Stimulated activated memory B cell treated with anti-CD40 and anti-IgM and Interleukin-4, amounts not matched to agents 10 μg/mL and 1 μg/mL and 100 μg/mL, for 72 hours (primary cell): ENCODE data around the gene CRELD2.

Experiments
- ATAC-seq: fragments of 150-1000 bp; cut with Tn5 transposase; 2 replicates; pipeline ENCODE4 v1.10.0; 2021
- H3K27ac Mint-ChIP-seq: one replicate; pipeline ENCODE4 v1.8.0; 2022; ENCODE audit warnings: mild to moderate bottlenecking, mixed read lengths
- H3K27me3 Mint-ChIP-seq: one replicate; pipeline ENCODE4 v1.8.0; 2022; ENCODE audit warnings: mixed read lengths
- H3K36me3 Mint-ChIP-seq: one replicate; pipeline ENCODE4 v1.8.0; 2022; ENCODE audit warnings: mixed read lengths
- H3K4me1 Mint-ChIP-seq: one replicate; pipeline ENCODE4 v1.8.0; 2022; ENCODE audit warnings: mixed read lengths
- H3K4me3 Mint-ChIP-seq: one replicate; pipeline ENCODE4 v1.8.0; 2022; ENCODE audit warnings: mild to moderate bottlenecking, moderate library complexity, mixed read lengths
- H3K9me3 Mint-ChIP-seq: one replicate; pipeline ENCODE4 v1.8.0; 2022; ENCODE audit warnings: mixed read lengths

The CRELD2 gene

GRCh38 chr22:49914256-49914655 lies 4.2 kb upstream of the CRELD2 start:
- Mint-ChIP-seq H3K9me3 (no peaks in the 10 kb centered on the region), H3K27me3 (no peaks in the 10 kb centered on the region), H3K4me3 (no peak overlapping the region), H3K27ac (no peak overlapping the region), H3K36me3 (peaks cover 21% of the 10 kb centered on the region), H3K4me1 (peaks cover 16% of the 10 kb centered on the region)
- no peak for ATAC-seq

GRCh38 chr22:49915610-49916009 lies 2.8 kb upstream of the CRELD2 start:
- no peak for ATAC-seq
- H3K36me3 Mint-ChIP-seq, result peaks cover 26% of the 10 kb centered on the region
- H3K27ac Mint-ChIP-seq, result no peak overlapping the region
- H3K27me3 Mint-ChIP-seq, result no peaks in the 10 kb centered on the region
- no peak overlapping the region for H3K4me3 Mint-ChIP-seq
- H3K9me3 Mint-ChIP-seq, result no peaks in the 10 kb centered on the region
- H3K4me1 Mint-ChIP-seq, result peaks cover 28% of the 10 kb centered on the region

GRCh38 chr22:49916831-49917230 lies 1.6 kb upstream of the CRELD2 start:
- H3K9me3 Mint-ChIP-seq, result no peaks in the 10 kb centered on the region
- ATAC-seq, result no peak
- no peak overlapping the region for H3K27ac Mint-ChIP-seq
- peak overlapping the region; percentile 82 for H3K4me3 Mint-ChIP-seq
- no peaks in the 10 kb centered on the region for H3K27me3 Mint-ChIP-seq
- peaks cover 24% of the 10 kb centered on the region for H3K4me1 Mint-ChIP-seq
- H3K36me3 Mint-ChIP-seq, result peaks cover 26% of the 10 kb centered on the region

GRCh38 chr22:49918911-49919881 lies 762 bp downstream of the CRELD2 start:
- peaks cover 41% of the 10 kb centered on the region for H3K4me1 Mint-ChIP-seq
- peaks cover 14% of the 10 kb centered on the region for H3K36me3 Mint-ChIP-seq
- no peaks in the 10 kb centered on the region for H3K27me3 Mint-ChIP-seq
- peak; percentile 18 for ATAC-seq
- peak overlapping the region; percentile 19 for H3K27ac Mint-ChIP-seq
- H3K4me3 Mint-ChIP-seq, result peak overlapping the region; percentile 69
- H3K9me3 Mint-ChIP-seq, result no peaks in the 10 kb centered on the region

- Mint-ChIP-seq H3K4me1 (peaks cover 56% of the 10 kb centered on the region), H3K27ac (no peak overlapping the region), H3K36me3 (peaks cover 12% of the 10 kb centered on the region), H3K4me3 (no peak overlapping the region), H3K9me3 (no peaks in the 10 kb centered on the region), H3K27me3 (no peaks in the 10 kb centered on the region)
- ATAC-seq, result no peak
These were observed 2.4 kb downstream of the CRELD2 start for GRCh38 chr22:49920859-49921258.

- H3K9me3 Mint-ChIP-seq, result no peaks in the 10 kb centered on the region
- H3K27me3 Mint-ChIP-seq, result no peaks in the 10 kb centered on the region
- H3K36me3 Mint-ChIP-seq, result peaks cover 12% of the 10 kb centered on the region
- no peak for ATAC-seq
- H3K4me3 Mint-ChIP-seq, result no peak overlapping the region
- H3K4me1 Mint-ChIP-seq, result peaks cover 57% of the 10 kb centered on the region
- H3K27ac Mint-ChIP-seq, result no peak overlapping the region
These were observed 3.3 kb downstream of the CRELD2 start for GRCh38 chr22:49921508-49922278.

- Mint-ChIP-seq H3K4me3 (no peak overlapping the region), H3K4me1 (peaks cover 61% of the 10 kb centered on the region), H3K27me3 (no peaks in the 10 kb centered on the region), H3K9me3 (no peaks in the 10 kb centered on the region), H3K36me3 (peaks cover 20% of the 10 kb centered on the region), H3K27ac (no peak overlapping the region)
- no peak for ATAC-seq
These were observed 4.0 kb downstream of the CRELD2 start for GRCh38 chr22:49922484-49922883.

- Mint-ChIP-seq H3K27ac (peak overlapping the region; percentile 89), H3K4me1 (peaks cover 63% of the 10 kb centered on the region)
- no peak for ATAC-seq
These were observed 4.5 kb downstream of the CRELD2 start for GRCh38 chr22:49922926-49923325.

GRCh38 chr22:49923445-49923844 lies 5.0 kb downstream of the CRELD2 start:
- no peaks in the 10 kb centered on the region for H3K9me3 Mint-ChIP-seq
- H3K27ac Mint-ChIP-seq, result peak overlapping the region; percentile 89
- peaks cover 21% of the 10 kb centered on the region for H3K36me3 Mint-ChIP-seq
- no peak overlapping the region for H3K4me3 Mint-ChIP-seq
- no peaks in the 10 kb centered on the region for H3K27me3 Mint-ChIP-seq
- peaks cover 68% of the 10 kb centered on the region for H3K4me1 Mint-ChIP-seq
- no peak for ATAC-seq

More at GRCh38 chr22:49922926-49923325, 4.5 kb downstream of the CRELD2 start:
- peaks cover 21% of the 10 kb centered on the region for H3K36me3 Mint-ChIP-seq
- H3K9me3 Mint-ChIP-seq, result no peaks in the 10 kb centered on the region
- no peak overlapping the region for H3K4me3 Mint-ChIP-seq
- H3K27me3 Mint-ChIP-seq, result no peaks in the 10 kb centered on the region

- Mint-ChIP-seq H3K4me1 (peaks cover 73% of the 10 kb centered on the region), H3K4me3 (peak overlapping the region; percentile 71), H3K36me3 (peaks cover 21% of the 10 kb centered on the region), H3K9me3 (no peaks in the 10 kb centered on the region), H3K27ac (peak overlapping the region; percentile 89), H3K27me3 (no peaks in the 10 kb centered on the region)
- ATAC-seq, result no peak
These were observed 5.8 kb downstream of the CRELD2 start for GRCh38 chr22:49924113-49924833.

GRCh38 chr22:49925525-49926128 lies 7.2 kb downstream of the CRELD2 start:
- H3K36me3 Mint-ChIP-seq, result peaks cover 15% of the 10 kb centered on the region
- H3K4me1 Mint-ChIP-seq, result peaks cover 70% of the 10 kb centered on the region
- no peaks in the 10 kb centered on the region for H3K9me3 Mint-ChIP-seq

GRCh38 chr22:49926916-49927315 lies 8.5 kb downstream of the CRELD2 start:
- H3K36me3 Mint-ChIP-seq, result peaks cover 15% of the 10 kb centered on the region
- no peaks in the 10 kb centered on the region for H3K9me3 Mint-ChIP-seq
- H3K27me3 Mint-ChIP-seq, result no peaks in the 10 kb centered on the region
- H3K4me3 Mint-ChIP-seq, result peak overlapping the region; percentile 47
- ATAC-seq, result no peak
- peak overlapping the region; percentile 89 for H3K27ac Mint-ChIP-seq
- H3K4me1 Mint-ChIP-seq, result peaks cover 81% of the 10 kb centered on the region

More at GRCh38 chr22:49925525-49926128, 7.2 kb downstream of the CRELD2 start:
- H3K27ac Mint-ChIP-seq, result peak overlapping the region; percentile 89
- peak overlapping the region; percentile 71 for H3K4me3 Mint-ChIP-seq
- H3K27me3 Mint-ChIP-seq, result no peaks in the 10 kb centered on the region
- ATAC-seq, result peak; percentile 79

GRCh38 chr22:49927483-49928184 lies 9.2 kb downstream of the CRELD2 start:
- peak overlapping the region; percentile 89 for H3K27ac Mint-ChIP-seq
- peaks cover 9% of the 10 kb centered on the region for H3K36me3 Mint-ChIP-seq
- H3K27me3 Mint-ChIP-seq, result no peaks in the 10 kb centered on the region
- no peak overlapping the region for H3K4me3 Mint-ChIP-seq
- ATAC-seq, result no peak
- H3K9me3 Mint-ChIP-seq, result no peaks in the 10 kb centered on the region
- H3K4me1 Mint-ChIP-seq, result peaks cover 78% of the 10 kb centered on the region

- no peak for ATAC-seq
- peak overlapping the region; percentile 58 for H3K4me3 Mint-ChIP-seq
- no peaks in the 10 kb centered on the region for H3K9me3 Mint-ChIP-seq
- H3K36me3 Mint-ChIP-seq, result peaks cover 9% of the 10 kb centered on the region
- peak overlapping the region; percentile 76 for H3K27ac Mint-ChIP-seq
- H3K27me3 Mint-ChIP-seq, result no peaks in the 10 kb centered on the region
- peaks cover 82% of the 10 kb centered on the region for H3K4me1 Mint-ChIP-seq
These were observed 9.7 kb downstream of the CRELD2 start for GRCh38 chr22:49928185-49928495.
